HEK293 (cell line): Measurements from ENCODE around the gene APOBR.

ENCODE experiments used
- CTCF ChIA-PET: fragments of 350-600 bp; formaldehyde crosslinking; extraction: SDS; loops from one replicate; lab custom pipeline; 2021; ENCODE audit warnings: antibody characterized with exemption; lab: Yijun Ruan, JAX
- POLR2A ChIA-PET: fragments of 300-600 bp; formaldehyde crosslinking; extraction: SDS; loops from one replicate; lab custom pipeline; 2020; ENCODE audit warnings: antibody characterized with exemption, inconsistent platforms; lab: Yijun Ruan, JAX
- H3K27ac ChIP-seq: fragments of 200-500 bp; sonication (Bioruptor generic); 2 replicates; pipeline ENCODE4 v1.5.1; 2014; ENCODE audit warnings: low read depth, low read length, control low read depth, inconsistent platforms; ENCODE audit errors: extremely low read depth
- H3K36me3 ChIP-seq, 2 experiments: fragments of 200-500 bp in 1 of 2; sonication (Bioruptor generic) in 1 of 2; 1 replicate in 1 of 2; 2 replicates in 1 of 2; pipeline ENCODE4 v1.5.1; 2014 to 2017; ENCODE audit warnings: inconsistent platforms in 2 of 2, low read length in 2 of 2; ENCODE audit not compliant: control insufficient read depth in 2 of 2, insufficient read depth in 1 of 2
- H3K4me1 ChIP-seq: fragments of 200-500 bp; sonication (Bioruptor generic); 2 replicates; pipeline ENCODE4 v1.5.1; 2014; ENCODE audit warnings: mild to moderate bottlenecking, low read length, inconsistent platforms; ENCODE audit not compliant: control insufficient read depth, insufficient read depth
- H3K4me3 ChIP-seq: 2 replicates; pipeline ENCODE4 v1.5.1; 2011; ENCODE audit warnings: low read depth, mild to moderate bottlenecking, control low read depth, low read length, moderate library complexity
- H3K9me3 ChIP-seq: fragments of 200-500 bp; sonication (Bioruptor generic); 2 replicates; pipeline ENCODE4 v1.5.1; 2014; ENCODE audit warnings: low read depth, low read length, inconsistent platforms; ENCODE audit not compliant: control insufficient read depth, insufficient read depth
- BCL11B ChIP-seq: fragments of 450-650 bp; formaldehyde crosslinking; IDR thresholded peaks from 2 replicates; pipeline ENCODE4 v1.5.1; 2016; ENCODE audit warnings: low read depth, missing biosample characterization, missing genetic modification characterization
- REPIN1 ChIP-seq: fragments of 450-650 bp; formaldehyde crosslinking; IDR thresholded peaks from 2 replicates; pipeline ENCODE4 v1.5.1; 2017; ENCODE audit warnings: missing biosample characterization, missing genetic modification characterization, low read depth
- SP2 ChIP-seq: fragments of 450-650 bp; formaldehyde crosslinking; IDR thresholded peaks from 2 replicates; pipeline ENCODE4 v1.5.1; 2016; ENCODE audit warnings: missing biosample characterization, missing genetic modification characterization
- ZBTB17 ChIP-seq: fragments of 450-650 bp; formaldehyde crosslinking; IDR thresholded peaks from 2 replicates; pipeline ENCODE4 v1.5.1; 2016; ENCODE audit warnings: missing biosample characterization, missing genetic modification characterization
- ZIC2 ChIP-seq: fragments of 450-650 bp; formaldehyde crosslinking; IDR thresholded peaks from 2 replicates; pipeline ENCODE4 v1.5.1; 2016; ENCODE audit warnings: missing biosample characterization, missing genetic modification characterization
- ZNF175 ChIP-seq: fragments of 450-650 bp; formaldehyde crosslinking; IDR thresholded peaks from 2 replicates; pipeline ENCODE4 v1.5.1; 2016; ENCODE audit warnings: missing biosample characterization, missing genetic modification characterization
- ZNF23 ChIP-seq: fragments of 450-650 bp; formaldehyde crosslinking; IDR thresholded peaks from 2 replicates; pipeline ENCODE4 v1.5.1; 2016; ENCODE audit warnings: missing biosample characterization, missing genetic modification characterization, borderline replicate concordance
- ZNF24 ChIP-seq: fragments of 450-650 bp; formaldehyde crosslinking; IDR thresholded peaks from 2 replicates; pipeline ENCODE4 v1.5.1; 2016; ENCODE audit warnings: missing biosample characterization, missing genetic modification characterization
- ZNF274 ChIP-seq, 2 experiments: fragments of 200-500 bp in 1 of 2; fragments of 450-650 bp in 1 of 2; sonication (Bioruptor generic) in 1 of 2; formaldehyde crosslinking in 1 of 2; IDR thresholded peaks; 2 replicates each; pipeline versions ENCODE4 v1.5.1 to v1.6.1; 2014 to 2016; ENCODE audit warnings: borderline replicate concordance in 1 of 2, inconsistent platforms in 1 of 2, low read length in 1 of 2, missing biosample characterization in 1 of 2, missing genetic modification characterization in 1 of 2
- ZNF292 ChIP-seq: fragments of 450-650 bp; formaldehyde crosslinking; IDR thresholded peaks from 2 replicates; pipeline ENCODE4 v1.5.1; 2016; ENCODE audit warnings: low read depth, missing biosample characterization, missing genetic modification characterization, borderline replicate concordance
- ZNF335 ChIP-seq: fragments of 450-650 bp; formaldehyde crosslinking; conservative IDR thresholded peaks from 2 replicates; pipeline ENCODE4 v1.5.1; 2016; ENCODE audit warnings: missing biosample characterization, missing genetic modification characterization
- ZNF341 ChIP-seq: fragments of 450-650 bp; formaldehyde crosslinking; IDR thresholded peaks from 2 replicates; pipeline ENCODE4; 2016; ENCODE audit warnings: low read depth, missing biosample characterization, missing genetic modification characterization
- ZNF404 ChIP-seq: fragments of 450-650 bp; formaldehyde crosslinking; IDR thresholded peaks from 2 replicates; pipeline ENCODE4 v1.5.1; 2017; ENCODE audit warnings: missing biosample characterization, missing genetic modification characterization
- ZNF596 ChIP-seq: fragments of 450-650 bp; IDR thresholded peaks from 2 replicates; pipeline ENCODE4 v1.5.0; 2018; ENCODE audit warnings: missing biosample characterization, mild to moderate bottlenecking, missing genetic modification characterization, moderate library complexity
- ZNF629 ChIP-seq: fragments of 450-650 bp; formaldehyde crosslinking; IDR thresholded peaks from 2 replicates; pipeline ENCODE4 v1.5.1; 2017; ENCODE audit warnings: missing biosample characterization, missing genetic modification characterization
- ZNF670 ChIP-seq: fragments of 450-650 bp; formaldehyde crosslinking; IDR thresholded peaks from 2 replicates; pipeline ENCODE4 v1.5.1; 2016; ENCODE audit warnings: missing biosample characterization, missing genetic modification characterization, low read depth
- TF ChIP-seq, protein P1 (sequence below): fragments of 450-650 bp; formaldehyde crosslinking; IDR thresholded peaks from 2 replicates; pipeline ENCODE4 v1.5.1; 2016; ENCODE audit warnings: missing biosample characterization, missing genetic modification characterization
- TF ChIP-seq, protein P2 (sequence below): fragments of 450-650 bp; formaldehyde crosslinking; IDR thresholded peaks from 2 replicates; pipeline ENCODE4 v1.5.1; 2016; ENCODE audit warnings: missing biosample characterization, missing genetic modification characterization
- TF ChIP-seq, protein P3 (sequence below): fragments of 450-650 bp; formaldehyde crosslinking; IDR thresholded peaks from 2 replicates; pipeline ENCODE4 v1.5.1; 2016; ENCODE audit warnings: missing biosample characterization, missing genetic modification characterization

Gene APOBR

DNA sequence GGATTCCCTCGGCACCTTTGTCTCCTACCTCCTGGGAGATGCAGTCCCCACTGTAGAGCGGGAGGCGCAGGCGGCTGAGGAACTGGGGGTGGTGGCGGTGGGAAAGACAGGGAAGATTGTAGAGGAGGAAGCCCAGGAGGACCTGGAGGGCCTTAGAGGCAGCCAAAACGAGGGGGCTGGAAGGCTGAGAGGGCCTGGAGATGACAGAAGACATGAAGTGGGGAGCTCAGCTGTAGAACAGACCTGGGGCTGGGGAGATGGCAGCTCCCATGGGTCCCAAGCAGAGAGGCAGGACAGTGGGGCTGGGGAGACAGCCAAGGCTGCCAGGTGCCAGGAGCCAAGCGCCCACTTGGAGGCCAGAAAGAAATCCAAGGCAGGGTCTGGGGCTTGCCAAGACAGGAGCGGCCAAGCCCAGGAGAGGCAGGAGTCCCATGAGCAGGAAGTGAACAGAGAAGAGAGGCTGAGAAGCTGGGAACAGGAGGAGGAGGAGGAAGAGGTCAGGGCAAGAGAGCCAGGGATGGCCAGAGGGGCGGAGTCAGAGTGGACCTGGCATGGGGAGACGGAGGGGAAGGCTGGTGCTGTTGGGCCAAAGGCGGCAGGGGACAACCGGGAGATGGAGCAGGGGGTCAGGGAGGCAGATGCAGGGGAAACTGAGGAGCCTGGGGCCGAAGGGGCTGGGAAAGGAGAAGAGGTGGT lies 803 bp downstream of the APOBR start (continued):
- TF ChIP-seq, protein P1, sequence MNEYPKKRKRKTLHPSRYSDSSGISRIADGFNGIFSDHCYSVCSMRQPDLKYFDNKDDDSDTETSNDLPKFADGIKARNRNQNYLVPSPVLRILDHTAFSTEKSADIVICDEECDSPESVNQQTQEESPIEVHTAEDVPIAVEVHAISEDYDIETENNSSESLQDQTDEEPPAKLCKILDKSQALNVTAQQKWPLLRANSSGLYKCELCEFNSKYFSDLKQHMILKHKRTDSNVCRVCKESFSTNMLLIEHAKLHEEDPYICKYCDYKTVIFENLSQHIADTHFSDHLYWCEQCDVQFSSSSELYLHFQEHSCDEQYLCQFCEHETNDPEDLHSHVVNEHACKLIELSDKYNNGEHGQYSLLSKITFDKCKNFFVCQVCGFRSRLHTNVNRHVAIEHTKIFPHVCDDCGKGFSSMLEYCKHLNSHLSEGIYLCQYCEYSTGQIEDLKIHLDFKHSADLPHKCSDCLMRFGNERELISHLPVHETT = no peak
- TF ChIP-seq ZNF335 (no peak), ZNF670 (tag by site-specific recombination) (no peak), ZBTB17 (tag by site-specific recombination) (no peak), BCL11B (tag by site-specific recombination) (no peak), ZNF274 (IDR thresholded peaks at IDR 0.05; ENCODE audit: low read length) (no peak), ZNF274 (tag by site-specific recombination; IDR thresholded peaks at IDR 0.05; ENCODE audit: borderline replicate concordance) (no peak), ZNF629 (tag by site-specific recombination) (no peak), ZNF292 (tag by site-specific recombination) (no peak)
- TF ChIP-seq, protein P2, sequence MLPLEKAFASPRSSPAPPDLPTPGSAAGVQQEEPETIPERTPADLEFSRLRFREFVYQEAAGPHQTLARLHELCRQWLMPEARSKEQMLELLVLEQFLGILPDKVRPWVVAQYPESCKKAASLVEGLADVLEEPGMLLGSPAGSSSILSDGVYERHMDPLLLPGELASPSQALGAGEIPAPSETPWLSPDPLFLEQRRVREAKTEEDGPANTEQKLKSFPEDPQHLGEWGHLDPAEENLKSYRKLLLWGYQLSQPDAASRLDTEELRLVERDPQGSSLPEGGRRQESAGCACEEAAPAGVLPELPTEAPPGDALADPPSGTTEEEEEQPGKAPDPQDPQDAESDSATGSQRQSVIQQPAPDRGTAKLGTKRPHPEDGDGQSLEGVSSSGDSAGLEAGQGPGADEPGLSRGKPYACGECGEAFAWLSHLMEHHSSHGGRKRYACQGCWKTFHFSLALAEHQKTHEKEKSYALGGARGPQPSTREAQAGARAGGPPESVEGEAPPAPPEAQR (tag by site-specific recombination) = no peak
- TF ChIP-seq, all 188 proteins: peak for 0

DNA sequence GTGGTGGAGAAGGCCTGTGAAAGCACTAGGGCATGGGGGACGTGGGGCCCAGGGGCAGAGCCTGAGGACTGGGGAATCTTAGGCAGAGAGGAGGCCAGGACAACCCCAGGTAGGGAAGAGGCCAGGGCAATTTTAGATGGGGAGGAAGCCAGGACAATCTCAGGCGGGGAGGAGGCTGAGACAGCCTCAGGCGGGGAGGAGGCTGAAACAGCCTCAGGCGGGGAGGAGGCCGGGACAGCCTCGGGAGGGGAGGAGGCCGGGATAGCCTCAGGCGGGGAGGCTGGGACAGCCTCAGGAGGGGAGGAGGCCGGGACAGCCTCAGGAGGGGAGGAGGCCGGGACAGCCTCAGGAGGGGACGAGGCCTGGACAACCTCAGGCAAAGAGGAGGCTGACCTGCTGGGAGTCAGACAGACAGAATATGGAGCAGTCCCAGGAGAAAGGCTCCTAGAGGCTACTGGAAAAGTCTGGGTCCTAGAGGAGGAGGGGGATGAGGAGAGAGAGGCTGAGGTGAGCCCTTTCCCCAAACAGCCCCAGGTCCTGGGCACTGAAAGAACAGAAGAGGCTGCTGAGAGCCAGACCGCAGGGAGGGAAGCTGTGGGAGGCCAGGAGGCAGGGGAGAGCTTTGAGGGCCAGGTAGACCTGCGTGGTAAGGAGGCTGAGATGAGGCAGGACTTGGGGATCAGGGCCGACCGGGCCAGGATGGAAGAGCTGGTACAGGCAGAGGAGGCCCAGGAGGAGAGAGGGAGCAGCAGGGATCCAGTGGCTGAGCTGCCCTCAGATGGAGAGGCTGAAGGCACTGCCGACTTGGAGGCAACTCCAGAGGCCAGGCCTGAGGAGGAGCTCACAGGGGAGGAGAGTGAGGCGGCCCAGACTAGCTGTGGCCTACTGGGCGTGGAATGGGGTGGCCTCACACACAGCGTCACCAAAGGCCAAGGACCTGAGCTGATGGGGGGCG lies 1.6 kb downstream of the APOBR start:
- Histone ChIP-seq H3K9me3 (no peaks in the 10 kb centered on the region), H3K36me3 (no peaks in the 10 kb centered on the region), H3K4me3 (no peak overlapping the region), H3K27ac (no peak overlapping the region), H3K4me1 (no peaks in the 10 kb centered on the region)
- ChIA-PET POLR2A (interaction anchor here (1.0 kb wide), 1 partner anchor 17 kb away, joined by 3 read pairs; no protein-coding TSS in a partner anchor), CTCF (no interaction called here)
- TF ChIP-seq SP2 (0 out of 2 replicates have a peak, but pooled peaks have one; percentile 4), ZNF341 (peak; percentile 99), ZNF23 (tag by site-specific recombination) (no peak)

DNA sequence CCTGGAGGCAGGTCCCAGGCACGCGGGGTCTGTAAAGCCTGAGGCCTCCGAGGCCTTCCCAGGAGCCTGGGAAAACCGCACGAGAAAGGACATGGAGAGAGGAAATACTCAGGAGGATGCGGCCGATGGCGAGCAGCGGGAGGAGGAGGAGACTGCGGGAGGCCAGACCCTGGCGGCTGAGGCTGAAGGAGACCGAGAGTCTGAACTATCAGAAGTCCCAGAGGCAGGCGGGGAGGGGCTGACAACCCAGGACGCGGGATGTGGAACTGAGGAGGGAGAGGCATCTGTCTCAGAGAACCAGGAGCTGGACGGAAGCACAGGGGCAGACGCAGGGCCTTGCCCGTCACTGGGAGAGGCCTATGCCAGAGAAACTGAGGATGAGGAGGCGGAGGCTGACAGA lies 2.4 kb downstream of the APOBR start:
- no peaks in the 10 kb centered on the region for H3K36me3 ChIP-seq
- POLR2A ChIA-PET = interaction anchor here (1.0 kb wide), 1 partner anchor 17 kb away, joined by 3 read pairs; no protein-coding TSS in a partner anchor
- CTCF ChIA-PET = no interaction called here
- H3K4me1 ChIP-seq = no peaks in the 10 kb centered on the region
- H3K27ac ChIP-seq = no peak overlapping the region
- H3K9me3 ChIP-seq = no peaks in the 10 kb centered on the region
- no peak overlapping the region for H3K4me3 ChIP-seq
- TF ChIP-seq REPIN1 (tag by site-specific recombination) (no peak), ZIC2 (tag by site-specific recombination) (no peak), ZNF629 (tag by site-specific recombination) (no peak), ZNF24 (no peak), ZNF23 (tag by site-specific recombination) (no peak), ZNF596 (no peak), ZNF404 (no peak), ZNF175 (tag by site-specific recombination) (no peak)
- TF ChIP-seq, protein P3, sequence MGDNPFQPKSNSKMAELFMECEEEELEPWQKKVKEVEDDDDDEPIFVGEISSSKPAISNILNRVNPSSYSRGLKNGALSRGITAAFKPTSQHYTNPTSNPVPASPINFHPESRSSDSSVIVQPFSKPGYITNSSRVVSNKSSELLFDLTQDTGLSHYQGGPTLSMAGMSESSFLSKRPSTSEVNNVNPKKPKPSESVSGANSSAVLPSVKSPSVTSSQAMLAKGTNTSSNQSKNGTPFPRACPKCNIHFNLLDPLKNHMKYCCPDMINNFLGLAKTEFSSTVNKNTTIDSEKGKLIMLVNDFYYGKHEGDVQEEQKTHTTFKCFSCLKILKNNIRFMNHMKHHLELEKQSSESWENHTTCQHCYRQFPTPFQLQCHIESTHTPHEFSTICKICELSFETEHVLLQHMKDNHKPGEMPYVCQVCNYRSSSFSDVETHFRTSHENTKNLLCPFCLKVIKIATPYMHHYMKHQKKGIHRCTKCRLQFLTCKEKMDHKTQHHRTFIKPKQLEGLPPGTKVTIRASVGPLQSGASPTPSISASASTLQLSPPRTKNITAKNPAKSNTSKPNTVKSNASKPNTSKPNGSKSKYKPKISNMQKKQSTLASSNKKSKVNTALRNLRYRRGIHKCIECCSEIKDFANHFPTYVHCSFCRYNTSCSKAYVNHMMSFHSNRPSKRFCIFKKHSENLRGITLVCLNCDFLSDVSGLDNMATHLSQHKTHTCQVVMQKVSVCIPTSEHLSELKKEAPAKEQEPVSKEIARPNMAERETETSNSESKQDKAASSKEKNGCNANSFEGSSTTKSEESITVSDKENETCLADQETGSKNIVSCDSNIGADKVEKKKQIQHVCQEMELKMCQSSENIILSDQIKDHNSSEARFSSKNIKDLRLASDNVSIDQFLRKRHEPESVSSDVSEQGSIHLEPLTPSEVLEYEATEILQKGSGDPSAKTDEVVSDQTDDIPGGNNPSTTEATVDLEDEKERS (tag by site-specific recombination) = no peak
